SK-N-SH (cell line): ENCODE measurements around the gene TSPAN11. TPM values are rescaled to one million over a fixed set of nuclear protein-coding genes. Genes with fewer than 3 reads are reported as not detected.

ENCODE experiments used
- CTCF ChIA-PET: fragments of 300-600, 350-600 bp; formaldehyde crosslinking; extraction: SDS; loops from one replicate; lab custom pipeline; 2021; lab: Yijun Ruan, JAX
- POLR2A ChIA-PET: fragments of 350-600 bp; sonication (Branson Sonifier 250); formaldehyde crosslinking; extraction: SDS; loops from one replicate; lab custom pipeline; 2020; ENCODE audit warnings: antibody characterized with exemption, inconsistent platforms; lab: Yijun Ruan, JAX
- DNase-seq: peaks from one replicate; pipeline ENCODE4 v3.0.0; 2012
- H2AFZ ChIP-seq: fragments of 200-600 bp; sonication (generic); 2 replicates; pipeline ENCODE4 v1.8.1; 2016; ENCODE audit warnings: antibody characterized with exemption, mild to moderate bottlenecking, low read depth
- H3F3A ChIP-seq: fragments of 200-600 bp; sonication (generic); replicated peaks from 2 replicates; pipeline ENCODE3; 2016; ENCODE audit warnings: antibody characterized with exemption, mild to moderate bottlenecking; ENCODE audit not compliant: insufficient read depth
- H3K27ac ChIP-seq, 2 experiments: fragments of 200-500 bp in 1 of 2; fragments of 200-600 bp in 1 of 2; sonication (Bioruptor generic) in 1 of 2; sonication (generic), shearing (Covaris generic) in 1 of 2; 2 replicates each; pipeline versions ENCODE4 v1.5.1 to v1.6.1; 2014 to 2016; ENCODE audit warnings: low read depth in 2 of 2, inconsistent platforms in 1 of 2, low read length in 1 of 2, mild to moderate bottlenecking in 1 of 2, mixed read lengths in 1 of 2
- H3K27me3 ChIP-seq: fragments of 200-600 bp; sonication (generic), shearing (Covaris generic); 2 replicates; pipeline ENCODE4 v1.6.1; 2016; ENCODE audit warnings: mixed run types; ENCODE audit not compliant: insufficient read depth
- H3K36me3 ChIP-seq, 2 experiments: fragments of 200-500 bp in 1 of 2; fragments of 200-600 bp in 1 of 2; sonication (Bioruptor generic) in 1 of 2; sonication (generic) in 1 of 2; replicated peaks in 1 of 2; 2 replicates each; pipeline versions ENCODE3 to v1.5.1; 2014 to 2016; ENCODE audit warnings: low read length in 1 of 2, mild to moderate bottlenecking in 1 of 2; ENCODE audit not compliant: insufficient read depth in 2 of 2, control insufficient read depth in 1 of 2
- H3K4me1 ChIP-seq, 2 experiments: fragments of 200-500 bp in 1 of 2; fragments of 200-600 bp in 1 of 2; sonication (Bioruptor generic) in 1 of 2; sonication (generic), shearing (Covaris generic) in 1 of 2; 2 replicates each; pipeline versions ENCODE4 v1.5.1 to v1.6.1; 2014 to 2016; ENCODE audit warnings: low read depth in 1 of 2, low read length in 1 of 2, mixed run types in 1 of 2; ENCODE audit not compliant: insufficient read depth in 2 of 2, control insufficient read depth in 1 of 2
- H3K4me2 ChIP-seq: fragments of 200-600 bp; sonication (generic), shearing (Covaris generic); 2 replicates; pipeline ENCODE4 v1.6.1; 2017; ENCODE audit warnings: mixed run types
- H3K4me3 ChIP-seq, 2 experiments: fragments of 200-500 bp in 1 of 2; fragments of 200-600 bp in 1 of 2; sonication (Bioruptor generic) in 1 of 2; sonication (generic), shearing (Covaris generic) in 1 of 2; 2 replicates each; pipeline versions ENCODE4 v1.5.1 to v1.8.1; 2014 to 2016; ENCODE audit warnings: low read depth in 2 of 2, inconsistent platforms in 1 of 2, low read length in 1 of 2, mild to moderate bottlenecking in 1 of 2, mixed read lengths in 1 of 2, moderate library complexity in 1 of 2
- H3K79me2 ChIP-seq: fragments of 200-600 bp; sonication (generic); 2 replicates; pipeline ENCODE4 v1.8.1; 2017; ENCODE audit warnings: mild to moderate bottlenecking; ENCODE audit not compliant: insufficient read depth
- H3K9ac ChIP-seq: fragments of 200-600 bp; sonication (generic); 2 replicates; pipeline ENCODE4 v1.6.1; 2017; ENCODE audit warnings: mixed run types
- H3K9me2 ChIP-seq: fragments of 200-600 bp; sonication (generic); 2 replicates; pipeline ENCODE4 v1.6.1; 2017; ENCODE audit warnings: mixed run types
- H3K9me3 ChIP-seq: fragments of 200-600 bp; sonication (generic); 2 replicates; pipeline ENCODE4 v1.6.1; 2017; ENCODE audit warnings: mixed run types, mild to moderate bottlenecking, moderate library complexity
- H4K20me1 ChIP-seq: fragments of 200-600 bp; sonication (generic); 2 replicates; pipeline ENCODE4 v1.6.1; 2017; ENCODE audit warnings: mild to moderate bottlenecking, mixed run types; ENCODE audit not compliant: insufficient read depth
- CHD2 ChIP-seq: fragments of 150-350 bp; IDR thresholded peaks from 2 replicates; pipeline ENCODE4 v1.6.1; 2018; ENCODE audit warnings: low read length; ENCODE audit not compliant: partially characterized antibody
- EP300 ChIP-seq, 2 experiments: IDR thresholded peaks; 2 replicates each; pipeline versions ENCODE4 v1.4.0 to v1.6.1; 2012; ENCODE audit warnings: borderline replicate concordance in 1 of 2, low read depth in 1 of 2, low read length in 1 of 2
- FOSL2 ChIP-seq: IDR thresholded peaks from 2 replicates; pipeline ENCODE4 v1.4.0; 2012; ENCODE audit warnings: low read depth, mild to moderate bottlenecking, moderate library complexity, borderline replicate concordance
- FOXJ3 ChIP-seq: sonication (generic); formaldehyde crosslinking; IDR thresholded peaks from 2 replicates; pipeline ENCODE4 v1.5.1; 2020; ENCODE audit warnings: mild to moderate bottlenecking, missing genetic modification reagents
- GATA2 ChIP-seq: sonication (generic); formaldehyde crosslinking; IDR thresholded peaks from 2 replicates; pipeline ENCODE4 v1.5.0; 2020; ENCODE audit warnings: mild to moderate bottlenecking, missing genetic modification reagents
- MEF2A ChIP-seq: IDR thresholded peaks from 2 replicates; pipeline ENCODE4 v1.4.0; 2012; ENCODE audit warnings: low read depth, borderline replicate concordance
- POLR2AphosphoS5 ChIP-seq: IDR thresholded peaks from 2 replicates; pipeline ENCODE4 v1.6.1; 2012; ENCODE audit warnings: low read depth, low read length
- RAD21 ChIP-seq: IDR thresholded peaks from 2 replicates; pipeline ENCODE4 v1.6.1; 2012; ENCODE audit warnings: mild to moderate bottlenecking, low read length
- RCOR1 ChIP-seq: fragments of 150-350 bp; IDR thresholded peaks from 2 replicates; pipeline ENCODE4 v1.6.1; 2017; ENCODE audit warnings: antibody characterized with exemption, low read length
- RFX5 ChIP-seq: IDR thresholded peaks from 2 replicates; pipeline ENCODE4 v1.6.1; 2012; ENCODE audit warnings: mild to moderate bottlenecking, improper control_type of control experiment, low read length
- SIN3A ChIP-seq: IDR thresholded peaks from 2 replicates; pipeline ENCODE4 v1.6.1; 2012; ENCODE audit warnings: low read depth, mild to moderate bottlenecking, low read length, moderate library complexity, borderline replicate concordance
- SMC3 ChIP-seq: IDR thresholded peaks from 2 replicates; pipeline ENCODE4 v1.6.1; 2012; ENCODE audit warnings: low read depth, low read length, improper control_type of control experiment
- TCF12 ChIP-seq: IDR thresholded peaks from 2 replicates; pipeline ENCODE4 v1.4.0; 2012
- WGBS: methylation state at CpG from one replicate; pipeline ENCODE4 v1.1.6; 2017; ENCODE audit warnings: low lambda C conversion rate; 5-methylcytosine and 5-hydroxymethylcytosine counted together
- polyA plus RNA-seq, 3 experiments: library from polyadenylated mRNA; depleted of rRNA; stranded (reverse); fragments of >200 nt; gene quantifications; 2 replicates each; pipeline ENCODE4 v1.2.3, GENCODE V29; 2012
- TF ChIP-seq, protein P1 (sequence below): IDR thresholded peaks from 2 replicates; pipeline ENCODE4 v1.4.0; 2012; ENCODE audit warnings: low read depth, borderline replicate concordance
- TF ChIP-seq, protein P2 (sequence below): IDR thresholded peaks from 2 replicates; pipeline ENCODE4; 2012
- TF ChIP-seq, protein P3 (sequence below): fragments of 200-600 bp; sonication (generic); IDR thresholded peaks from 2 replicates; pipeline ENCODE4 v1.6.1; 2017; ENCODE audit warnings: antibody characterized with exemption, mild to moderate bottlenecking, moderate library complexity
- TF ChIP-seq, protein P4 (sequence below): IDR thresholded peaks from 2 replicates; pipeline ENCODE4 v1.4.0; 2012; ENCODE audit warnings: low read depth, borderline replicate concordance

The TSPAN11 gene
- polyA plus RNA-seq, 1 of the 3 experiments (the other 2 are of a cell fraction): 6.4 TPM

DNA sequence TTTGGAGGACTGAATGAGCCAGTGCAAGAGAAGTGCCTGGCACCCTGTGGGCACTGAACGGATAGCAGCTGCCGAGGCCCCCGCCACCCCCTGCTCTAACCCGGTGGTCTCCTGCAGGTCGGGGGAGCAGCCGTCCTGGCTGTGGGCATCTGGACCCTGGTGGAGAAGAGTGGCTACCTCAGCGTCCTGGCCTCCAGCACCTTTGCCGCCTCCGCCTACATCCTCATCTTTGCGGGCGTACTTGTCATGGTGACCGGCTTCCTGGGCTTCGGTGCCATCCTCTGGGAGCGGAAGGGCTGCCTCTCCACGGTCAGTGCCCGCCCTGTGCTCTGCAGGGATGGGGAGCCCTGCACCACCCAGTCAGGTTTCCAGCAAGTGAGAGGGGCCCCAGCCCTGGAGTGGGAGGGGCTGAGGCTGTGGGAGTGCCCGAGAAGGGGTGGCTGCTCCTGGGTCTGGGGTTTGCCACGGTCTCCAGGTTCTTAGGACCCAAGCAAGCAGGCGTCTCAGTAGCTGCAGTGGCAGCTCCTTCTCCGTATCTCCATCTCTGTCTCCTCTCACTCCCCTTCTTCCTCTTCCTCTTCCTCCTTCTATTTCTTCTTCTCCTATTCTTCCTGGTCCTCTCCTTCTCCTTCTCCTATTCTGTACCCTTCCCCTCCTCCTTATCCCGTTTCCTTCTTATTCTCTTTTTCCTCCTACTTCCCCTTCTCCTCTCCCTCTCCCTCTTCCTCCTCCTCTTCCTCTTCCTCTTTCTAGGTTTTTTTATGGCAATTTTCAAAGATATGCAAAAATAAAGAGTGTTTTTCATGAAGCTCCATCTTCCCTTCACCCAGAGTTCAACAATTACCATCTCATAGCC lies 37.4 kb downstream of the TSPAN11 start (continued):
- TF ChIP-seq, protein P1, sequence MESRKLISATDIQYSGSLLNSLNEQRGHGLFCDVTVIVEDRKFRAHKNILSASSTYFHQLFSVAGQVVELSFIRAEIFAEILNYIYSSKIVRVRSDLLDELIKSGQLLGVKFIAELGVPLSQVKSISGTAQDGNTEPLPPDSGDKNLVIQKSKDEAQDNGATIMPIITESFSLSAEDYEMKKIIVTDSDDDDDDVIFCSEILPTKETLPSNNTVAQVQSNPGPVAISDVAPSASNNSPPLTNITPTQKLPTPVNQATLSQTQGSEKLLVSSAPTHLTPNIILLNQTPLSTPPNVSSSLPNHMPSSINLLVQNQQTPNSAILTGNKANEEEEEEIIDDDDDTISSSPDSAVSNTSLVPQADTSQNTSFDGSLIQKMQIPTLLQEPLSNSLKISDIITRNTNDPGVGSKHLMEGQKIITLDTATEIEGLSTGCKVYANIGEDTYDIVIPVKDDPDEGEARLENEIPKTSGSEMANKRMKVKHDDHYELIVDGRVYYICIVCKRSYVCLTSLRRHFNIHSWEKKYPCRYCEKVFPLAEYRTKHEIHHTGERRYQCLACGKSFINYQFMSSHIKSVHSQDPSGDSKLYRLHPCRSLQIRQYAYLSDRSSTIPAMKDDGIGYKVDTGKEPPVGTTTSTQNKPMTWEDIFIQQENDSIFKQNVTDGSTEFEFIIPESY: no peak
- TF ChIP-seq POLR2AphosphoS5 (no peak), TCF12 (no peak)
- TF ChIP-seq, protein P2, sequence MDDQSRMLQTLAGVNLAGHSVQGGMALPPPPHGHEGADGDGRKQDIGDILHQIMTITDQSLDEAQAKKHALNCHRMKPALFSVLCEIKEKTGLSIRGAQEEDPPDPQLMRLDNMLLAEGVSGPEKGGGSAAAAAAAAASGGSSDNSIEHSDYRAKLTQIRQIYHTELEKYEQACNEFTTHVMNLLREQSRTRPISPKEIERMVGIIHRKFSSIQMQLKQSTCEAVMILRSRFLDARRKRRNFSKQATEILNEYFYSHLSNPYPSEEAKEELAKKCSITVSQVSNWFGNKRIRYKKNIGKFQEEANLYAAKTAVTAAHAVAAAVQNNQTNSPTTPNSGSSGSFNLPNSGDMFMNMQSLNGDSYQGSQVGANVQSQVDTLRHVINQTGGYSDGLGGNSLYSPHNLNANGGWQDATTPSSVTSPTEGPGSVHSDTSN: no peak

DNA sequence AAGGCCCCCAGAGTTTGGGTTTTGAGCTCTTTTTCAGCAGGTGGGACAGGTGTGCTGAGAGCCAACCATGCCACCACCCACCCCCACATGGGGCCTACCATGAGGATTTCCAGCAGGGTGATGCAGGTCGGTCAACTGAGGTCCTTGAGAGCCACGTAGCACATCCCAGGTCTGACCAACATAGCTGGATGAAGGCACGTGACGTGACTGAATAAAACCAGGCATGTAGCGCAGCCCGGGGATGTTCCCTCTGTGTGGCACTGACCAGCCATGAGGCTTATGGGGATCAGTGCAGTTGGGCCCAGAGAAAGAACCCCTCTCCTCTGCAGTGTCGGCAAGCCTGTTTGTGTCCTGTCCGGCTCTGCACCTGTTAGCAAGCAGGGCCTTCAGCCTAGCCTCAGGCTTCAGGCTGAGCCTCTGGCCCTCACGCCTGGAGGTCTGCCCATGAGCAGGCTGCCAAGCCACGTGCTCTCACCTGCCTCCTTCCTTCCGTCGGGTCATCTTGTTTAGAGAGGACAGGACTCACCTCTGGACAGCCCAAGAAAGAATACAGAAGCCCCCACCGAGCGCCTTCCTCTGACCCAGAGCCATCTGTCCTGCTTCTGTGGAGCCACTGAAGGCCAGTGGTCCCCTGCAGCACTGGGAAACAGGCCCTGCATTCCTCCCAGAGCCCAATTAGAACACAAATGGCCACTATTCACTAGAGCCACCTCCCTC lies 38.5 kb downstream of the TSPAN11 start:
- no peak for DNase-seq
- no peaks in the 10 kb centered on the region for H3K9me2 ChIP-seq
- no peak overlapping the region for H3K4me3 ChIP-seq
- no peak overlapping the region for H3K9ac ChIP-seq
- no peak overlapping the region for H3K27ac ChIP-seq
- H4K20me1 ChIP-seq: no peaks in the 10 kb centered on the region
- ChIA-PET POLR2A (no interaction called here), CTCF (interaction anchor here (1.1 kb wide), 1 partner anchor 21 kb away, joined by 4 read pairs; no protein-coding TSS in a partner anchor)
- no peaks in the 10 kb centered on the region for H3F3A ChIP-seq
- H3K9me3 ChIP-seq: no peaks in the 10 kb centered on the region
- H2AFZ ChIP-seq: no peak overlapping the region
- TF ChIP-seq SIN3A: no peak
- TF ChIP-seq EP300 (IDR thresholded peaks at IDR 0.05; ENCODE audit: borderline replicate concordance in 1 of 2, low read depth in 1 of 2, low read length in 1 of 2): no peak
- no peak for TF ChIP-seq FOXJ3 (CRISPR knock-in tag)
- no peak for TF ChIP-seq CHD2
- TF ChIP-seq GATA2: no peak
- TF ChIP-seq RFX5: no peak
- H3K4me2 ChIP-seq: no peak overlapping the region
- H3K4me1 ChIP-seq: peaks cover 0 to 10% of the 10 kb centered on the region in 2 experiments; a peak in 1 of 4 replicates
- no peaks in the 10 kb centered on the region for H3K27me3 ChIP-seq
- 65% methylated on average over 9 of the region's 14 CpGs for WGBS
- H3K36me3 ChIP-seq: no peaks in the 10 kb centered on the region
- H3K79me2 ChIP-seq: no peaks in the 10 kb centered on the region

DNA sequence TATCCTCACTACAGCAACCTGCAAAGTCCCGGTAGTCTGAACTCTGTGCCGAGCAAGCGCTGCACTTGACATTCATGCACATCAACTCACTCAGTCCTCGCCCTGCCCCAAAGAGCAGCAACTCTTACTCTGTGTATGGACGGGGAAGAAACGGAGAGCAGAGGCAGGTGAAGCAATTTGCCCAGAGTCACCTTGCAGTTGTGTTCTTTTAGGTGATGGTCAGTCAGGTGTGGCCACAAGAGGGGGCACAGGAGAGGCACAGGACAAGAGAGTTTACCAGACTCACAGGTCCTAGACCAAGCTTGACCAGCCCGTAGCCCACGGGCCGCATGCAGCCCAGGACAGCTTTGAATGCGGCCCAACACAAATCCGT lies 39.1 kb downstream of the TSPAN11 start:
- Histone ChIP-seq H3K4me3 (no peak overlapping the region), H3K79me2 (no peaks in the 10 kb centered on the region), H4K20me1 (no peaks in the 10 kb centered on the region), H3K36me3 (no peaks in the 10 kb centered on the region), H3K27me3 (no peaks in the 10 kb centered on the region), H3K9me3 (no peaks in the 10 kb centered on the region), H3K9ac (no peak overlapping the region), H3K27ac (no peak overlapping the region), H3K9me2 (no peaks in the 10 kb centered on the region), H3K4me2 (no peak overlapping the region), H3K4me1 (peaks cover 0 to 15% of the 10 kb centered on the region in 2 experiments; a peak in 1 of 4 replicates), H3F3A (no peaks in the 10 kb centered on the region), H2AFZ (no peak overlapping the region)
- CTCF ChIA-PET: interaction anchor here (0.7 kb wide), 1 partner anchor 19 kb away, joined by 4 read pairs; no protein-coding TSS in a partner anchor
- POLR2A ChIA-PET: interaction anchor here (0.6 kb wide), 1 partner anchor 115 kb away, joined by 3 read pairs; no protein-coding TSS in a partner anchor
- no peak for DNase-seq
- TF ChIP-seq, protein P3, sequence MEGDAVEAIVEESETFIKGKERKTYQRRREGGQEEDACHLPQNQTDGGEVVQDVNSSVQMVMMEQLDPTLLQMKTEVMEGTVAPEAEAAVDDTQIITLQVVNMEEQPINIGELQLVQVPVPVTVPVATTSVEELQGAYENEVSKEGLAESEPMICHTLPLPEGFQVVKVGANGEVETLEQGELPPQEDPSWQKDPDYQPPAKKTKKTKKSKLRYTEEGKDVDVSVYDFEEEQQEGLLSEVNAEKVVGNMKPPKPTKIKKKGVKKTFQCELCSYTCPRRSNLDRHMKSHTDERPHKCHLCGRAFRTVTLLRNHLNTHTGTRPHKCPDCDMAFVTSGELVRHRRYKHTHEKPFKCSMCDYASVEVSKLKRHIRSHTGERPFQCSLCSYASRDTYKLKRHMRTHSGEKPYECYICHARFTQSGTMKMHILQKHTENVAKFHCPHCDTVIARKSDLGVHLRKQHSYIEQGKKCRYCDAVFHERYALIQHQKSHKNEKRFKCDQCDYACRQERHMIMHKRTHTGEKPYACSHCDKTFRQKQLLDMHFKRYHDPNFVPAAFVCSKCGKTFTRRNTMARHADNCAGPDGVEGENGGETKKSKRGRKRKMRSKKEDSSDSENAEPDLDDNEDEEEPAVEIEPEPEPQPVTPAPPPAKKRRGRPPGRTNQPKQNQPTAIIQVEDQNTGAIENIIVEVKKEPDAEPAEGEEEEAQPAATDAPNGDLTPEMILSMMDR: peak; percentile 27; the same call in 1 of the 2 replicates
- TF ChIP-seq RCOR1: no peak
- TF ChIP-seq MEF2A: no peak
- TF ChIP-seq FOSL2: no peak
- TF ChIP-seq, protein P4, sequence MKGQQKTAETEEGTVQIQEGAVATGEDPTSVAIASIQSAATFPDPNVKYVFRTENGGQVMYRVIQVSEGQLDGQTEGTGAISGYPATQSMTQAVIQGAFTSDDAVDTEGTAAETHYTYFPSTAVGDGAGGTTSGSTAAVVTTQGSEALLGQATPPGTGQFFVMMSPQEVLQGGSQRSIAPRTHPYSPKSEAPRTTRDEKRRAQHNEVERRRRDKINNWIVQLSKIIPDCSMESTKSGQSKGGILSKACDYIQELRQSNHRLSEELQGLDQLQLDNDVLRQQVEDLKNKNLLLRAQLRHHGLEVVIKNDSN: no peak
- TF ChIP-seq RAD21: peak; percentile 32; the same call in 1 of the 2 replicates
- TF ChIP-seq SMC3: peak; percentile 27; the same call in 1 of the 2 replicates
- WGBS: 77% methylated on average over 11 of the region's 11 CpGs
